Omental fat pad (tissue), 4 donors: Measurements from ENCODE around the gene RCAN2. TPM values are rescaled to one million over a fixed set of nuclear protein-coding genes. Genes with fewer than 3 reads are reported as not detected.

Experiments
- ATAC-seq: fragments of 150-250 bp; one replicate; pipeline ENCODE4 v1.9.1; 2016; ENCODE audit warnings: mild to moderate bottlenecking, moderate library complexity; ENCODE audit not compliant: low FRiP score
- DNase-seq: peaks from one replicate; pipeline ENCODE4 v3.0.0-alpha.2; 2019; ENCODE audit warnings: low spot score
- total RNA-seq, 4 donors: library from RNA; depleted of rRNA; stranded (reverse); fragments of >200 nt; gene quantifications; one replicate each; pipeline ENCODE4 v1.1.0, GENCODE V29; 2016
- TF ChIP-seq, protein P1 (sequence below), 3 donors: fragments of 450-650 bp; IDR thresholded peaks; one replicate each; pipeline ENCODE4 v1.5.1; 2016 to 2017; ENCODE audit warnings: antibody characterized with exemption in 3 of 3, mild to moderate bottlenecking in 3 of 3, moderate library complexity in 2 of 3

Gene RCAN2
- total RNA-seq, 4 donors from 2014 or later, result 2.5 to 7.9 (median 3.7) TPM

DNA sequence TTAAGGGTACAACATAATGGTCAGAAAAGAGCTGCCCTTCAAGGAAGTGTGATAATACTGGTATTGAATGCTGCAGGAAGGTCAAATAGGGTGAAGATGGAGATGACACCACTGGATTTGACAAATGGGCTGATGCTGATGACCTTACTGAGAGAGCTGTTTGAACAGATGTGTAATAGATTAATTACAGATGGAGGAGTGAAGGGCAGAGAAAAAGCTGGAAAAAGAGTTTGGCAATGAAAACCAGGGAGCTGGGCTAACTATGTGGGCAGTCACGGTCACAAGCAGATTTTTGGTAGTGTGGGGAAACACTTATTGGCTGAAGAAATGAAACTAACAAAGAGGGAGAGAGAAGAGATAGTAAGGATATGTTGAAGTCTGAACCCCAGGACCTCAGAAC, 236.9 kb downstream of the RCAN2 start:
- TF ChIP-seq, protein P1, sequence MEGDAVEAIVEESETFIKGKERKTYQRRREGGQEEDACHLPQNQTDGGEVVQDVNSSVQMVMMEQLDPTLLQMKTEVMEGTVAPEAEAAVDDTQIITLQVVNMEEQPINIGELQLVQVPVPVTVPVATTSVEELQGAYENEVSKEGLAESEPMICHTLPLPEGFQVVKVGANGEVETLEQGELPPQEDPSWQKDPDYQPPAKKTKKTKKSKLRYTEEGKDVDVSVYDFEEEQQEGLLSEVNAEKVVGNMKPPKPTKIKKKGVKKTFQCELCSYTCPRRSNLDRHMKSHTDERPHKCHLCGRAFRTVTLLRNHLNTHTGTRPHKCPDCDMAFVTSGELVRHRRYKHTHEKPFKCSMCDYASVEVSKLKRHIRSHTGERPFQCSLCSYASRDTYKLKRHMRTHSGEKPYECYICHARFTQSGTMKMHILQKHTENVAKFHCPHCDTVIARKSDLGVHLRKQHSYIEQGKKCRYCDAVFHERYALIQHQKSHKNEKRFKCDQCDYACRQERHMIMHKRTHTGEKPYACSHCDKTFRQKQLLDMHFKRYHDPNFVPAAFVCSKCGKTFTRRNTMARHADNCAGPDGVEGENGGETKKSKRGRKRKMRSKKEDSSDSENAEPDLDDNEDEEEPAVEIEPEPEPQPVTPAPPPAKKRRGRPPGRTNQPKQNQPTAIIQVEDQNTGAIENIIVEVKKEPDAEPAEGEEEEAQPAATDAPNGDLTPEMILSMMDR (IDR thresholded peaks at IDR 0.05), result no peak
- no peak for DNase-seq
- no peak for ATAC-seq

DNA sequence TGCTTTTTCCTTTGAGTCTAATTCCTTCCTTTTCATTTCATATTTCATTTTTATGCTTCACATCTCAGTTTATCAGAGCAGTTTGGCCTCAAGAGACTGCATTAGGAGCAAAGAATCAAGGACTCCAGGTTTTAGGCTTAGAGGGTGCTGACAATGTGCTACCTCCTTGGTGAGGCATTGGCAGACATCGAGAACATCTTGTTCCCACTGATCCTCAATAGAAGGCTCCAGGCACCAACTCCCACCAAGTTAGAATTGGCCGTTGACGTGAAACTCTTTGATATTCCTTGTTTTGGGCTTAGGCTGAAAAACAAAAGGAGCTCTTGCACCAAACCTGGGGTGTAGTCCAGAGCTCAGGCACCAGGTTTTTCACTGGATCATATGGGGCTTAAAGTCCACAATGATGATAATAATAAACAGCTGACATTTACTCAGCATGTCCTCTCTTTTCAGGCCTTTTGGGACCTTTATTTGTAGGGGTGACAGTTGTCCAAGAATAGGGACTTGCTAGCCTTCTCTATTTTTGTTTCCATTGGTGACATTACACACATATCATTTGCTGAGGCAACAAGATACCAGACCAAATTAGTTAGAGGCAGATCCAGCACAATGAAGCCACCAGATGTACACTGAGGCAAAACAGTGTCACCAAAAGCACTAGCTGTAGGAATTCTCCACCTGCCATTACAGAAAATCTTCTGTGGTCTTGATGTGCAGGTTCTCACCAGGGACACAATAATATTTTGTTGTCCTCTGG, 239.5 kb downstream of the RCAN2 start:
- DNase-seq (no peak), ATAC-seq (no peak)
- TF ChIP-seq, protein P1 (IDR thresholded peaks at IDR 0.05), result no peak

DNA sequence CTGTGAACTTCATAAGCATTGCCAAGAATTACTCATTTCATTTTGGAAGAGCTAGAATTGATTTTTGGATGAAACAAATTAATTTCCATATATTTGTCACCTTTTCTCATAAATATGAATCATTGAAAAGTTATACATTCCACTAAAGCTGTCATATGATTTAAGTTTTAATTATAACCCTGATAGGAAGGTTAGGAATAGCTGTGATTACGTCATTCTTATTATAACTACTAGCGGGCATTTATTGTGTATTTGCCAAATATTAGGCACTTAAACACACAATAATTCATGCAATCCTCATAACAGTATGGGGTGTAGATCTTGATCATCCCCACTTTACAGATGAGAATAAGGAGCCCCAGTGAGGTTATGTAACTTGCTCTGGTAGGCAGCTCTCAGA, 243.1 kb downstream of the RCAN2 start:
- ATAC-seq, result no peak

DNA sequence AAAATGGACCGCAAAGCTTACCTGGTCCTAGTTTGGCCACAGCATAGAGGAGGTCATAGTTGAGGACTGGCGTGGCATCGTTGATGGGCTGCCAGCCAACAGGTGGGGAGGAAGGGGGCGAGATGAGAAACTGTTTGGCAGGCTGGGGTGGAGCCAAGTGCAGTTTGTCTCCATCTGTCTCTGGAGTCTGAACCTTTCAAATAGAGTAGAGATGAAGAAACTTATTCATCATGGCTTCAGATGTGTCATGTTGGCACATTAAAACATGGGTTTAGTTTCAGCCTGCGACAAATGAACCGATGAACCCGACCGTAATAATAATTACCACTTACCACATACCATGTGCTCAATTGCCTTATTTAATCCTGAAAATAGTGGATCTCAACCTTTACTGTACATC, 244.5 kb downstream of the RCAN2 start:
- TF ChIP-seq, protein P1 (IDR thresholded peaks at IDR 0.05), result no peak
- no peak for DNase-seq
- no peak for ATAC-seq

More for the DNA sequence above, 243.1 kb downstream of the RCAN2 start:
- TF ChIP-seq, protein P1 (IDR thresholded peaks at IDR 0.05), result no peak
- no peak for DNase-seq

DNA sequence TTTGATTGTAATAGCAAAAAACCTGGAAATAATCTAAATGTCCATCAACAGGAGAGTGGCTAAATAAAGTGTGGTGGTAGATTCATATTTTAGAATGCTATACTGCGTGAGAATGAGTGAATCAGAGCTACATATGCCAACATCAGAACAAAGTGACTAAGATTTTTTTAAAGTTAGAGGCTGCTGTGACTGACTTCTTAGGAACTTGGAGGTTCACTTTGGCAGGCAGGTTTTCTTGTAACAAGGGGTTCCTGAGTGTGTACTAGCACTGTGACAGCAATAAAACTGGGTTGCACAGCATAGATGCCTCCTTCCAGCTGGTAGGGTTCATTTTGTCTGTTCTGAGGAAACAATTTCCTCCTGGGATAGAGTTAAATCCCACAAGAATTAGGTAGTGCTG, 245.2 kb downstream of the RCAN2 start:
- DNase-seq, result no peak
- no peak for ATAC-seq
- TF ChIP-seq, protein P1 (IDR thresholded peaks at IDR 0.05), result no peak

DNA sequence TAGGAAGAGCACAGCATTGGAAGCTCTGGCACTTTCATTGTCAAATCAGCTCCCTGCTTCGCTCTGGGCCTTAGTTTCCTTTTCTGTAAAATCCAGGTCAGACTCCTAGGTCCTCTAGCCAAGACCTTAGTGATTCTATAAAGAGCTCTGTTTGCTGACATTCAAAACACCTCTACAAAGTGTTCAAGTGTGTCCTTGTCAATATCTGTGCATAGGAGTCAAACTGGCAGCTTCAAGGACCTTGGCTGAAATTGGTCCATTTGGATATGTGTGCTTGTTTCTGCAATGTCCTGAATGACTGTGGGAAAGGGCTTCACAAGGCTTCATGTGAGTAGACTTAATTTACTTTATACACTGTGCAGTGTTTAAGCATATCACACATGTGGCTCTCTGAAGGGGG, 246.6 kb downstream of the RCAN2 start:
- no peak for ATAC-seq
- no peak for DNase-seq
- TF ChIP-seq, protein P1 (IDR thresholded peaks at IDR 0.05), result no peak

DNA sequence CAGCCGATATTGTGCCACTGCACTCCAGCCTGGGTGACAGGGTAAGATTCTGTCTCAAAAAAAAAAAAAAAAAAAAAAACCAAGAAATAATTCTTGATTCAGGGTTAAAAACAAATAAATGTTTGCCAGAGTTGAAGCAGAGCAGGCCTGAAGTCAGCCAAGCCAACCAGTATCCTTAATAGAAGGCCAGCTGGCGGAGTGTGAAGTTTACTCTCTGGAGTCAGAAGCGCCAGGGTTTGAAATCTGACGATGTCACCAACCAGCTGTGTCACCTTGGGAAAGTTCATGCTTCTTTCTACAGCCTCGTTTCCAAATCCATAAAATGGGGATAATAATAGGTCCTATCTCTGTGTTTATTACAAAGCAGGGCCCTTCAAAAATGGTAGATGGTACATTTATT, 247.5 kb downstream of the RCAN2 start:
- TF ChIP-seq, protein P1 (IDR thresholded peaks at IDR 0.05), result no peak
- DNase-seq (no peak), ATAC-seq (no peak)
